Germinal center (tissue), 1 donor: ENCODE results near the gene ACOT12.
"Not testable (repeated sequence)": the region's sequence is repeated elsewhere in the genome, so short reads cannot be mapped to it uniquely, and the experiment has no call there.

Source experiments
- DNase-seq: peaks from one replicate; pipeline ENCODE4 v3.0.0; 2012; ENCODE audit warnings: mixed read lengths, low spot score

ACOT12 gene

GRCh38 chr5:81398741-81399140 lies 4.8 kb upstream of the ACOT12 start:
- no peak for DNase-seq

GRCh38 chr5:81397176-81397575 lies 3.2 kb upstream of the ACOT12 start:
- DNase-seq: no peak

- no peak for DNase-seq
These were observed 1.3 kb upstream of the ACOT12 start for GRCh38 chr5:81395262-81395661.

GRCh38 chr5:81393430-81393782 lies 528 bp downstream of the ACOT12 start:
- no peak for DNase-seq

GRCh38 chr5:81389025-81389424 lies 4.9 kb downstream of the ACOT12 start:
- DNase-seq: no peak

GRCh38 chr5:81388169-81388568 lies 5.8 kb downstream of the ACOT12 start:
- no peak for DNase-seq

- no peak for DNase-seq
These were observed 10.1 kb downstream of the ACOT12 start for GRCh38 chr5:81383867-81384266.

- DNase-seq: no peak
These were observed 22.5 kb downstream of the ACOT12 start for GRCh38 chr5:81371354-81371876.

- DNase-seq: no peak
These were observed 23.0 kb downstream of the ACOT12 start for GRCh38 chr5:81370912-81371311.

- no peak for DNase-seq
These were observed 28.4 kb downstream of the ACOT12 start for GRCh38 chr5:81365541-81365940.

GRCh38 chr5:81363093-81363871 lies 30.7 kb downstream of the ACOT12 start:
- no peak for DNase-seq

- no peak for DNase-seq
These were observed 32.3 kb downstream of the ACOT12 start for GRCh38 chr5:81361600-81361999.

- no peak for DNase-seq
These were observed 33.3 kb downstream of the ACOT12 start for GRCh38 chr5:81360640-81361039.

GRCh38 chr5:81359881-81360280 lies 34.1 kb downstream of the ACOT12 start:
- no peak for DNase-seq

GRCh38 chr5:81359108-81359507 lies 34.8 kb downstream of the ACOT12 start:
- no peak for DNase-seq

- no peak for DNase-seq
These were observed 38.4 kb downstream of the ACOT12 start for GRCh38 chr5:81355291-81356251.

- DNase-seq: no peak
These were observed 39.8 kb downstream of the ACOT12 start for GRCh38 chr5:81354093-81354492.

GRCh38 chr5:81353189-81353588 lies 40.7 kb downstream of the ACOT12 start:
- no peak for DNase-seq

GRCh38 chr5:81350507-81350906 lies 43.4 kb downstream of the ACOT12 start:
- DNase-seq: no peak

GRCh38 chr5:81349161-81349560 lies 44.8 kb downstream of the ACOT12 start:
- no peak for DNase-seq

- no peak for DNase-seq
These were observed 48.4 kb downstream of the ACOT12 start for GRCh38 chr5:81345411-81346003.

- no peak for DNase-seq
These were observed 49.2 kb downstream of the ACOT12 start for GRCh38 chr5:81344736-81345135.

GRCh38 chr5:81338213-81338612 lies 55.7 kb downstream of the ACOT12 start:
- DNase-seq: not testable (repeated sequence)
